GM21423 (cell line): ENCODE measurements around the gene BCL7C.

Source experiments
- ATAC-seq: cut with Tn5 transposase; IDR thresholded peaks from one replicate; pipeline ENCODE4 v1.9.1; 2021; ENCODE audit warnings: mild to moderate bottlenecking, moderate library complexity; ENCODE audit not compliant: unreplicated experiment

The BCL7C gene

GRCh38 chr16:30922960-30923535, 29.2 kb upstream of the BCL7C start:
- ATAC-seq, result peak; percentile 65

GRCh38 chr16:30922420-30922959, 28.6 kb upstream of the BCL7C start:
- peak; percentile 70 for ATAC-seq

- ATAC-seq, result no peak
These were observed 28.0 kb upstream of the BCL7C start for GRCh38 chr16:30921748-30922419.

- ATAC-seq, result no peak
These were observed 27.5 kb upstream of the BCL7C start for GRCh38 chr16:30921459-30921747.

- no peak for ATAC-seq
These were observed 27.0 kb upstream of the BCL7C start for GRCh38 chr16:30920891-30921290.

GRCh38 chr16:30918614-30919013, 24.7 kb upstream of the BCL7C start:
- ATAC-seq, result no peak

GRCh38 chr16:30914830-30915229, 21.0 kb upstream of the BCL7C start:
- no peak for ATAC-seq

- no peak for ATAC-seq
These were observed 19.0 kb upstream of the BCL7C start for GRCh38 chr16:30912794-30913412.

- ATAC-seq, result no peak
These were observed 16.7 kb upstream of the BCL7C start for GRCh38 chr16:30910427-30911029.

- ATAC-seq, result no peak
These were observed 13.2 kb upstream of the BCL7C start for GRCh38 chr16:30907064-30907463.

- ATAC-seq, result no peak
These were observed 10.4 kb upstream of the BCL7C start for GRCh38 chr16:30904114-30904780.

- ATAC-seq, result no peak
These were observed 9.7 kb upstream of the BCL7C start for GRCh38 chr16:30903596-30903995.

- ATAC-seq, result no peak
These were observed 9.1 kb upstream of the BCL7C start for GRCh38 chr16:30903002-30903401.

- ATAC-seq, result peak; percentile 58
These were observed 8.4 kb upstream of the BCL7C start for GRCh38 chr16:30902029-30902972.

GRCh38 chr16:30901201-30902028, 7.5 kb upstream of the BCL7C start:
- ATAC-seq, result no peak

- ATAC-seq, result no peak
These were observed 6.7 kb upstream of the BCL7C start for GRCh38 chr16:30900588-30900987.

- no peak for ATAC-seq
These were observed 5.9 kb upstream of the BCL7C start for GRCh38 chr16:30899794-30900193.

GRCh38 chr16:30896889-30897733, 3.2 kb upstream of the BCL7C start:
- no peak for ATAC-seq
